DND-41 (cell line): ENCODE results near the gene FARP1.

Source experiments
- ATAC-seq: fragments of 200-7000 bp; cut with Tn5 transposase; 3 replicates; pipeline ENCODE4 v1.9.1; 2021; ENCODE audit warnings: low read depth; ENCODE audit not compliant: insufficient read depth
- DNase-seq: peaks from one replicate; pipeline ENCODE4 v3.0.0-alpha.2; 2020
- H2AFZ ChIP-seq: 2 replicates; pipeline ENCODE4 v1.6.0; 2012; ENCODE audit warnings: low read depth, low read length
- H3K27ac ChIP-seq: 2 replicates; pipeline ENCODE4 v1.5.1; 2012; ENCODE audit warnings: low read length, inconsistent platforms
- H3K27me3 ChIP-seq: fragments of 200-600 bp; sonication (generic); 2 replicates; pipeline ENCODE4 v1.6.0; 2012; ENCODE audit warnings: low read length, mild to moderate bottlenecking, inconsistent platforms; ENCODE audit not compliant: insufficient read depth, poor library complexity
- H3K36me3 ChIP-seq: 2 replicates; pipeline ENCODE4 v1.5.1; 2012; ENCODE audit warnings: low read length, inconsistent platforms; ENCODE audit not compliant: insufficient read depth
- H3K4me1 ChIP-seq: 2 replicates; pipeline ENCODE4 v1.5.1; 2012; ENCODE audit warnings: mild to moderate bottlenecking, low read length; ENCODE audit not compliant: insufficient read depth
- H3K4me2 ChIP-seq: 2 replicates; pipeline ENCODE4 v1.6.0; 2012; ENCODE audit warnings: mild to moderate bottlenecking, moderate library complexity, low read length, inconsistent platforms; ENCODE audit not compliant: insufficient read depth
- H3K4me3 ChIP-seq, 2 experiments: fragments of 200-600 bp in 1 of 2; shearing (Covaris generic) in 1 of 2; 2 replicates each; pipeline ENCODE4 v1.5.1; 2012 to 2016; ENCODE audit warnings: inconsistent platforms in 2 of 2, low read length in 2 of 2, mild to moderate bottlenecking in 2 of 2, low read depth in 1 of 2, moderate library complexity in 1 of 2
- H3K79me2 ChIP-seq: 2 replicates; pipeline ENCODE4 v1.6.0; 2012; ENCODE audit warnings: low read length, inconsistent platforms; ENCODE audit not compliant: insufficient read depth
- H3K9ac ChIP-seq: 2 replicates; pipeline ENCODE4 v1.6.0; 2012; ENCODE audit warnings: low read depth, mild to moderate bottlenecking, inconsistent platforms, low read length, moderate library complexity
- H3K9me3 ChIP-seq: 2 replicates; pipeline ENCODE4 v1.5.1; 2012; ENCODE audit warnings: low read length, moderate library complexity, mild to moderate bottlenecking, inconsistent platforms; ENCODE audit not compliant: insufficient read depth, severe bottlenecking
- H4K20me1 ChIP-seq: 2 replicates; pipeline ENCODE4 v1.6.0; 2012; ENCODE audit warnings: low read length; ENCODE audit not compliant: insufficient read depth
- EZH2 ChIP-seq: IDR thresholded peaks from 3 replicates; pipeline ENCODE4 v1.6.1; 2012; ENCODE audit warnings: borderline replicate concordance, low read depth, mild to moderate bottlenecking, moderate library complexity, low read length, inconsistent platforms; ENCODE audit not compliant: severe bottlenecking
- TF ChIP-seq, protein P1 (sequence below): IDR thresholded peaks from 2 replicates; pipeline ENCODE4 v1.5.1; 2012; ENCODE audit warnings: borderline replicate concordance, low read length, moderate library complexity, mild to moderate bottlenecking; ENCODE audit not compliant: poor library complexity, severe bottlenecking; ENCODE audit errors: extremely low read depth

The FARP1 gene

DNA sequence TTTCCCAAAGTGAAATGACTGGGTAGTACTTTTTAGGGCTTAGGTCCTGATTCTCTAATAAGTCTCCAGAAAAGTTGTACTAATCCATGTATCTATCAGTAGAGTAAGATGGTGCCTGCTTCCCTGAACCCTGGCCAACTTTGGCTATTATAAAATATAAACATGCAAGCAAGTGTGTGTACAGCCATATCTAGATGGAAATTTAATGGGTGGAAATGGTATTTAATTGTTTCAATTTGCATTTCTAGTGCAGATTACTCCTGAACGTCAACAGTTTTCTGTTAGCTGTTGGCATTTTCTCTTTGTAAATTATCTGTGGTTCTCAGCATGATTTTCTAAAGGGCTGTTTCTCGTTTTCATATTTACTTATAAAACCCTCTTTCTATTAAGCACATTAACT lies 221.3 kb downstream of the FARP1 start:
- Histone ChIP-seq H3K9ac (no peak overlapping the region), H3K27me3 (peaks cover 3% of the 10 kb centered on the region), H4K20me1 (no peaks in the 10 kb centered on the region), H3K27ac (no peak overlapping the region), H3K79me2 (no peaks in the 10 kb centered on the region), H2AFZ (no peak overlapping the region), H3K4me3 (no peak overlapping the region), H3K4me1 (no peaks in the 10 kb centered on the region), H3K36me3 (no peaks in the 10 kb centered on the region), H3K9me3 (no peaks in the 10 kb centered on the region), H3K4me2 (no peak overlapping the region)
- no peak for DNase-seq
- ATAC-seq = no peak
- TF ChIP-seq EZH2 = no peak
- TF ChIP-seq, protein P1, sequence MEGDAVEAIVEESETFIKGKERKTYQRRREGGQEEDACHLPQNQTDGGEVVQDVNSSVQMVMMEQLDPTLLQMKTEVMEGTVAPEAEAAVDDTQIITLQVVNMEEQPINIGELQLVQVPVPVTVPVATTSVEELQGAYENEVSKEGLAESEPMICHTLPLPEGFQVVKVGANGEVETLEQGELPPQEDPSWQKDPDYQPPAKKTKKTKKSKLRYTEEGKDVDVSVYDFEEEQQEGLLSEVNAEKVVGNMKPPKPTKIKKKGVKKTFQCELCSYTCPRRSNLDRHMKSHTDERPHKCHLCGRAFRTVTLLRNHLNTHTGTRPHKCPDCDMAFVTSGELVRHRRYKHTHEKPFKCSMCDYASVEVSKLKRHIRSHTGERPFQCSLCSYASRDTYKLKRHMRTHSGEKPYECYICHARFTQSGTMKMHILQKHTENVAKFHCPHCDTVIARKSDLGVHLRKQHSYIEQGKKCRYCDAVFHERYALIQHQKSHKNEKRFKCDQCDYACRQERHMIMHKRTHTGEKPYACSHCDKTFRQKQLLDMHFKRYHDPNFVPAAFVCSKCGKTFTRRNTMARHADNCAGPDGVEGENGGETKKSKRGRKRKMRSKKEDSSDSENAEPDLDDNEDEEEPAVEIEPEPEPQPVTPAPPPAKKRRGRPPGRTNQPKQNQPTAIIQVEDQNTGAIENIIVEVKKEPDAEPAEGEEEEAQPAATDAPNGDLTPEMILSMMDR = no peak

GRCh38 chr13:98364647-98365046 lies 221.8 kb downstream of the FARP1 start:
- no peak overlapping the region for H2AFZ ChIP-seq
- no peaks in the 10 kb centered on the region for H3K4me1 ChIP-seq
- peaks cover 3% of the 10 kb centered on the region for H3K27me3 ChIP-seq
- DNase-seq = no peak
- no peaks in the 10 kb centered on the region for H3K36me3 ChIP-seq
- TF ChIP-seq, protein P1 = no peak
- TF ChIP-seq EZH2 = no peak
- H4K20me1 ChIP-seq = no peaks in the 10 kb centered on the region
- no peak overlapping the region for H3K27ac ChIP-seq
- H3K4me2 ChIP-seq = no peak overlapping the region
- ATAC-seq = no peak
- no peaks in the 10 kb centered on the region for H3K9me3 ChIP-seq
- no peaks in the 10 kb centered on the region for H3K79me2 ChIP-seq
- no peak overlapping the region for H3K9ac ChIP-seq
- no peak overlapping the region for H3K4me3 ChIP-seq

DNA sequence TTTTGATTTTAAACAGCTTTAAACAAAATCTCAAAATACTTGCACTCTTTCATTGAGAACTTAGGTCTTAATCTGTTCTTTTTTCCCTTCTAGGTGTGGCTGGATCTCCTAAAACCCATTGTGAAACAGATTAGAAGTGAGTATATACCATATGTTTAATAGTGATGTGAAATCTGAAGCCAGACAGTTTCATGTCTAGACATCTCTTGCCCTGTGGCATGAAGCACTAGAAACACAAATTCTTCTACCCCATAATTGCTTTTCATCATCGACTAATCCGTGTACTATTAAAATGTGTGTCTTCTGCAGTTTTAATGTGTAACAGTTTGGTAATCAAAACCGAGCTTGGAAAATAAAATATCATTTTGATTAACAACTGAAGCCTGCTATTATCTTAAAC lies 222.4 kb downstream of the FARP1 start:
- TF ChIP-seq, protein P1 = no peak
- TF ChIP-seq EZH2 = no peak
- Histone ChIP-seq H3K79me2 (no peaks in the 10 kb centered on the region), H3K9me3 (no peaks in the 10 kb centered on the region), H3K9ac (no peak overlapping the region), H4K20me1 (no peaks in the 10 kb centered on the region), H3K36me3 (no peaks in the 10 kb centered on the region), H3K4me3 (no peak overlapping the region), H2AFZ (no peak overlapping the region), H3K4me1 (no peaks in the 10 kb centered on the region), H3K4me2 (no peak overlapping the region), H3K27ac (no peak overlapping the region), H3K27me3 (peaks cover 3% of the 10 kb centered on the region)
- no peak for ATAC-seq
- DNase-seq = no peak

- Histone ChIP-seq H3K4me1 (no peaks in the 10 kb centered on the region), H3K79me2 (no peaks in the 10 kb centered on the region), H4K20me1 (no peaks in the 10 kb centered on the region), H3K4me2 (no peak overlapping the region), H2AFZ (no peak overlapping the region), H3K4me3 (no peak overlapping the region), H3K36me3 (no peaks in the 10 kb centered on the region), H3K9ac (no peak overlapping the region), H3K27ac (no peak overlapping the region), H3K9me3 (no peaks in the 10 kb centered on the region), H3K27me3 (peaks cover 3% of the 10 kb centered on the region)
- ATAC-seq (no peak), DNase-seq (no peak)
- TF ChIP-seq EZH2 = no peak
- TF ChIP-seq, protein P1 = no peak
These were observed 223.1 kb downstream of the FARP1 start for GRCh38 chr13:98366010-98366409.
